ENCODE data around the gene AUTS2. TPM values are rescaled to one million over a fixed set of nuclear protein-coding genes. Genes with fewer than 3 reads are reported as not detected.

The AUTS2 gene
- total and polyA plus RNA-seq, 5 donors: 7.0 to 15.4 (median 10.6) TPM

- H3K4me1 ChIP-seq (ENCODE audit: control insufficient read depth, insufficient read depth, low read length): no peaks in the 10 kb centered on the region
- H3K4me3 ChIP-seq (ENCODE audit: low read length): no peak overlapping the region
- no peak overlapping the region for H3K27ac ChIP-seq (ENCODE audit: low read length)
- DNase-seq (no peak), ATAC-seq (no peak)
- H3K27me3 ChIP-seq (ENCODE audit: control insufficient read depth, insufficient read depth): no peaks in the 10 kb centered on the region
- intact Hi-C loops (cut with DNase I): no loop called here
- H3K9me3 ChIP-seq (ENCODE audit: control insufficient read depth, low read length): no peaks in the 10 kb centered on the region
- WGBS: 87% methylated on average over 6 of the region's 6 CpGs
Observed at GRCh38 chr7:70701477-70701876, 1103.2 kb downstream of the AUTS2 start.

- Histone ChIP-seq H3K4me3 (ENCODE audit: low read length) (no peak overlapping the region), H3K4me1 (ENCODE audit: control insufficient read depth, insufficient read depth, low read length) (no peaks in the 10 kb centered on the region), H3K9me3 (ENCODE audit: control insufficient read depth, low read length) (no peaks in the 10 kb centered on the region), H3K27ac (ENCODE audit: low read length) (no peak overlapping the region), H3K27me3 (ENCODE audit: control insufficient read depth, insufficient read depth) (no peaks in the 10 kb centered on the region)
- 93% methylated on average over 2 of the region's 2 CpGs for WGBS
- ATAC-seq: no peak
- intact Hi-C loops (cut with DNase I): no loop called here
- no peak for DNase-seq
Observed at GRCh38 chr7:70701991-70702390, 1103.7 kb downstream of the AUTS2 start.

GRCh38 chr7:70703785-70704184 is 1105.5 kb downstream of the AUTS2 start:
- DNase-seq (no peak), ATAC-seq (no peak)
- Histone ChIP-seq H3K27ac (ENCODE audit: low read length) (no peak overlapping the region), H3K9me3 (ENCODE audit: control insufficient read depth, low read length) (no peaks in the 10 kb centered on the region), H3K27me3 (ENCODE audit: control insufficient read depth, insufficient read depth) (no peaks in the 10 kb centered on the region), H3K4me1 (ENCODE audit: control insufficient read depth, insufficient read depth, low read length) (peaks cover 4% of the 10 kb centered on the region), H3K4me3 (ENCODE audit: low read length) (no peak overlapping the region)
- WGBS: 98% methylated on average over 4 of the region's 4 CpGs
- intact Hi-C loops (cut with DNase I): no loop called here

- 70% methylated on average over 5 of the region's 5 CpGs for WGBS
- H3K4me1 ChIP-seq (ENCODE audit: control insufficient read depth, insufficient read depth, low read length): peaks cover 4% of the 10 kb centered on the region
- ATAC-seq: no peak
- H3K9me3 ChIP-seq (ENCODE audit: control insufficient read depth, low read length): no peaks in the 10 kb centered on the region
- no peak for DNase-seq
- intact Hi-C loops (cut with DNase I): no loop called here
- no peak overlapping the region for H3K27ac ChIP-seq (ENCODE audit: low read length)
- H3K27me3 ChIP-seq (ENCODE audit: control insufficient read depth, insufficient read depth): no peaks in the 10 kb centered on the region
- no peak overlapping the region for H3K4me3 ChIP-seq (ENCODE audit: low read length)
Observed at GRCh38 chr7:70704831-70705346, 1106.6 kb downstream of the AUTS2 start.

GRCh38 chr7:70706204-70706603 is 1107.9 kb downstream of the AUTS2 start:
- intact Hi-C loops (cut with DNase I): no loop called here
- ATAC-seq (no peak), DNase-seq (no peak)
- H3K9me3 ChIP-seq (ENCODE audit: control insufficient read depth, low read length): no peaks in the 10 kb centered on the region
- no peak overlapping the region for H3K27ac ChIP-seq (ENCODE audit: low read length)
- peaks cover 5% of the 10 kb centered on the region for H3K4me1 ChIP-seq (ENCODE audit: control insufficient read depth, insufficient read depth, low read length)
- H3K27me3 ChIP-seq (ENCODE audit: control insufficient read depth, insufficient read depth): no peaks in the 10 kb centered on the region
- H3K4me3 ChIP-seq (ENCODE audit: low read length): no peak overlapping the region
- WGBS: 78% methylated on average over 4 of the region's 4 CpGs

- DNase-seq: no peak
- WGBS: 98% methylated on average over 3 of the region's 3 CpGs
- no peaks in the 10 kb centered on the region for H3K9me3 ChIP-seq (ENCODE audit: control insufficient read depth, low read length)
- no peak overlapping the region for H3K27ac ChIP-seq (ENCODE audit: low read length)
- peaks cover 5% of the 10 kb centered on the region for H3K4me1 ChIP-seq (ENCODE audit: control insufficient read depth, insufficient read depth, low read length)
- no peak for ATAC-seq
- H3K27me3 ChIP-seq (ENCODE audit: control insufficient read depth, insufficient read depth): no peaks in the 10 kb centered on the region
- intact Hi-C loops (cut with DNase I): no loop called here
- H3K4me3 ChIP-seq (ENCODE audit: low read length): no peak overlapping the region
Observed at GRCh38 chr7:70706698-70707097, 1108.4 kb downstream of the AUTS2 start.

GRCh38 chr7:70707823-70708243 is 1109.6 kb downstream of the AUTS2 start:
- peaks cover 7% of the 10 kb centered on the region for H3K4me1 ChIP-seq (ENCODE audit: control insufficient read depth, insufficient read depth, low read length)
- H3K9me3 ChIP-seq (ENCODE audit: control insufficient read depth, low read length): no peaks in the 10 kb centered on the region
- WGBS: 61% methylated on average over 6 of the region's 6 CpGs
- no peak overlapping the region for H3K27ac ChIP-seq (ENCODE audit: low read length)
- ATAC-seq: no peak
- no peak overlapping the region for H3K4me3 ChIP-seq (ENCODE audit: low read length)
- no peak for DNase-seq
- H3K27me3 ChIP-seq (ENCODE audit: control insufficient read depth, insufficient read depth): no peaks in the 10 kb centered on the region
- intact Hi-C loops (cut with DNase I): no loop called here

GRCh38 chr7:70710011-70710480 is 1111.8 kb downstream of the AUTS2 start:
- peak in 1 of 2 donors; percentile 50 for ATAC-seq
- no peak for DNase-seq
- H3K4me3 ChIP-seq (ENCODE audit: low read length): no peak overlapping the region
- H3K27ac ChIP-seq (ENCODE audit: low read length): no peak overlapping the region
- intact Hi-C loops (cut with DNase I): no loop called here
- 58% methylated on average over 4 of the region's 4 CpGs for WGBS
- H3K4me1 ChIP-seq (ENCODE audit: control insufficient read depth, insufficient read depth, low read length): peaks cover 10% of the 10 kb centered on the region
- no peaks in the 10 kb centered on the region for H3K27me3 ChIP-seq (ENCODE audit: control insufficient read depth, insufficient read depth)
- H3K9me3 ChIP-seq (ENCODE audit: control insufficient read depth, low read length): peaks cover 2% of the 10 kb centered on the region

GRCh38 chr7:70710651-70711050 is 1112.4 kb downstream of the AUTS2 start:
- peaks cover 10% of the 10 kb centered on the region for H3K4me1 ChIP-seq (ENCODE audit: control insufficient read depth, insufficient read depth, low read length)
- H3K4me3 ChIP-seq (ENCODE audit: low read length): no peak overlapping the region
- no peak overlapping the region for H3K27ac ChIP-seq (ENCODE audit: low read length)
- intact Hi-C loops (cut with DNase I): no loop called here
- H3K27me3 ChIP-seq (ENCODE audit: control insufficient read depth, insufficient read depth): no peaks in the 10 kb centered on the region
- ATAC-seq (no peak), DNase-seq (no peak)
- H3K9me3 ChIP-seq (ENCODE audit: control insufficient read depth, low read length): peaks cover 2% of the 10 kb centered on the region
- 74% methylated on average over 3 of the region's 3 CpGs for WGBS

- Histone ChIP-seq H3K4me1 (ENCODE audit: control insufficient read depth, insufficient read depth, low read length) (peaks cover 10% of the 10 kb centered on the region), H3K27ac (ENCODE audit: low read length) (no peak overlapping the region), H3K4me3 (ENCODE audit: low read length) (no peak overlapping the region), H3K27me3 (ENCODE audit: control insufficient read depth, insufficient read depth) (no peaks in the 10 kb centered on the region), H3K9me3 (ENCODE audit: control insufficient read depth, low read length) (peaks cover 2% of the 10 kb centered on the region)
- no peak for ATAC-seq
- DNase-seq: no peak
- intact Hi-C loops (cut with DNase I): no loop called here
- 79% methylated on average over 11 of the region's 11 CpGs for WGBS
Observed at GRCh38 chr7:70711452-70711851, 1113.2 kb downstream of the AUTS2 start.

- Histone ChIP-seq H3K9me3 (ENCODE audit: control insufficient read depth, low read length) (peaks cover 2% of the 10 kb centered on the region), H3K4me1 (ENCODE audit: control insufficient read depth, insufficient read depth, low read length) (peaks cover 6% of the 10 kb centered on the region), H3K27me3 (ENCODE audit: control insufficient read depth, insufficient read depth) (no peaks in the 10 kb centered on the region), H3K4me3 (ENCODE audit: low read length) (no peak overlapping the region), H3K27ac (ENCODE audit: low read length) (no peak overlapping the region)
- intact Hi-C loops (cut with DNase I): no loop called here
- ATAC-seq (peak in 1 of 2 donors; percentile 37), DNase-seq (no peak)
- WGBS: 78% methylated on average over 5 of the region's 5 CpGs
Observed at GRCh38 chr7:70712942-70713341, 1114.7 kb downstream of the AUTS2 start.

GRCh38 chr7:70714506-70715038 is 1116.3 kb downstream of the AUTS2 start:
- DNase-seq (no peak), ATAC-seq (no peak)
- intact Hi-C loops (cut with DNase I): no loop called here
- H3K4me1 ChIP-seq (ENCODE audit: control insufficient read depth, insufficient read depth, low read length): peaks cover 6% of the 10 kb centered on the region
- 95% methylated on average over 6 of the region's 6 CpGs for WGBS
- peaks cover 2% of the 10 kb centered on the region for H3K9me3 ChIP-seq (ENCODE audit: control insufficient read depth, low read length)
- H3K27me3 ChIP-seq (ENCODE audit: control insufficient read depth, insufficient read depth): no peaks in the 10 kb centered on the region
- no peak overlapping the region for H3K4me3 ChIP-seq (ENCODE audit: low read length)
- no peak overlapping the region for H3K27ac ChIP-seq (ENCODE audit: low read length)

Data from right cardiac atrium (tissue), 5 donors.